DMS53 treated with DMSO at 0.1 percent for 48 hours (cell line): Measurements from ENCODE around the gene JMJD1C.
"Not testable (repeated sequence)": the region's sequence is repeated elsewhere in the genome, so short reads cannot be mapped to it uniquely, and the experiment has no call there.

ENCODE experiments used
- DNase-seq: peaks from one replicate; lab custom pipeline; 2025; ENCODE audit not compliant: unreplicated experiment; lab: John Stamatoyannopoulos, UW

JMJD1C gene

GRCh38 chr10:63366933-63367332 is 98.8 kb downstream of the JMJD1C start:
- no peak for DNase-seq

GRCh38 chr10:63365976-63366765 is 99.6 kb downstream of the JMJD1C start:
- DNase-seq: no peak

- DNase-seq: no peak
Observed at GRCh38 chr10:63364918-63365317, 100.9 kb downstream of the JMJD1C start.

- no peak for DNase-seq
Observed at GRCh38 chr10:63363951-63364350, 101.8 kb downstream of the JMJD1C start.

- DNase-seq: no peak
Observed at GRCh38 chr10:63355682-63356081, 110.1 kb downstream of the JMJD1C start.

GRCh38 chr10:63352976-63353375 is 112.8 kb downstream of the JMJD1C start:
- no peak for DNase-seq

- DNase-seq: no peak
Observed at GRCh38 chr10:63348245-63348850, 117.4 kb downstream of the JMJD1C start.

- no peak for DNase-seq
Observed at GRCh38 chr10:63346015-63346441, 119.7 kb downstream of the JMJD1C start.

- DNase-seq: no peak
Observed at GRCh38 chr10:63344269-63344668, 121.5 kb downstream of the JMJD1C start.

GRCh38 chr10:63343476-63343875 is 122.3 kb downstream of the JMJD1C start:
- no peak for DNase-seq

GRCh38 chr10:63339640-63340039 is 126.1 kb downstream of the JMJD1C start:
- DNase-seq: not testable (repeated sequence)

GRCh38 chr10:63337455-63338251 is 128.1 kb downstream of the JMJD1C start:
- DNase-seq: no peak

GRCh38 chr10:63331586-63331985 is 134.2 kb downstream of the JMJD1C start:
- no peak for DNase-seq

- no peak for DNase-seq
Observed at GRCh38 chr10:63324495-63324854, 141.3 kb downstream of the JMJD1C start.

GRCh38 chr10:63323701-63324494 is 141.9 kb downstream of the JMJD1C start:
- no peak for DNase-seq

- DNase-seq: no peak
Observed at GRCh38 chr10:63320683-63321082, 145.1 kb downstream of the JMJD1C start.

GRCh38 chr10:63319231-63319630 is 146.5 kb downstream of the JMJD1C start:
- no peak for DNase-seq

GRCh38 chr10:63318491-63318890 is 147.3 kb downstream of the JMJD1C start:
- no peak for DNase-seq

- no peak for DNase-seq
Observed at GRCh38 chr10:63314020-63314419, 151.8 kb downstream of the JMJD1C start.

- DNase-seq: no peak
Observed at GRCh38 chr10:63313066-63313717, 152.6 kb downstream of the JMJD1C start.

GRCh38 chr10:63308628-63309027 is 157.1 kb downstream of the JMJD1C start:
- DNase-seq: no peak
